B cell (primary cell): ENCODE measurements around the gene CCDC57. TPM values are rescaled to one million over a fixed set of nuclear protein-coding genes. Genes with fewer than 3 reads are reported as not detected.

Experiments
- ATAC-seq: fragments of 200-7000 bp; cut with Tn5 transposase; one replicate; pipeline ENCODE4 v1.10.0; 2021; ENCODE audit warnings: low read depth, mild to moderate bottlenecking, moderate number of reproducible peaks, moderate library complexity
- CTCF ChIA-PET: fragments of 350-600 bp; sonication (Branson Sonifier 250); formaldehyde crosslinking; loops from one replicate; lab custom pipeline; 2021; ENCODE audit warnings: antibody characterized with exemption, inconsistent platforms; lab: Charles Lee
- POLR2A ChIA-PET: fragments of 350-600 bp; sonication (Branson Sonifier 250); formaldehyde crosslinking; loops from one replicate; lab custom pipeline; 2021; ENCODE audit warnings: antibody characterized with exemption; lab: Charles Lee
- DNase-seq: peaks from one replicate; pipeline ENCODE4 v3.0.0; 2013
- H2AFZ ChIP-seq: 2 replicates; pipeline ENCODE4 v1.6.1; 2012; ENCODE audit warnings: mild to moderate bottlenecking, low read depth, low read length; ENCODE audit not compliant: insufficient read depth, poor library complexity, severe bottlenecking
- H3K27ac ChIP-seq, 2 donors: 1 replicate in 1 of 2; 2 replicates in 1 of 2; pipeline ENCODE4 v1.5.1; 2012 to 2013; ENCODE audit warnings: low read length in 2 of 2, mild to moderate bottlenecking in 2 of 2, moderate library complexity in 1 of 2
- H3K27me3 ChIP-seq, 4 experiments: fragments of 200-600 bp in 1 of 4; sonication (generic) in 1 of 4; replicated peaks in 1 of 4; 1 replicate in 2 of 4; 2 replicates in 2 of 4; pipeline versions ENCODE4 v1.6.1 to v1.7.0; 2013 to 2016; ENCODE audit warnings: low read length in 3 of 4, mild to moderate bottlenecking in 2 of 4, mixed read lengths in 1 of 4, moderate library complexity in 1 of 4; ENCODE audit not compliant: insufficient read depth in 4 of 4, control insufficient read depth in 3 of 4; ENCODE audit errors: control extremely low read depth in 1 of 4
- H3K36me3 ChIP-seq, 2 experiments: replicated peaks in 1 of 2; 1 replicate in 1 of 2; 2 replicates in 1 of 2; pipeline versions ENCODE4 v1.6.1 to v1.7.1; 2013; ENCODE audit warnings: low read length in 1 of 2; ENCODE audit not compliant: insufficient read depth in 2 of 2, control insufficient read depth in 1 of 2; ENCODE audit errors: control extremely low read depth in 1 of 2, extremely low read depth in 1 of 2
- H3K4me1 ChIP-seq, 2 donors: fragments of 200-600 bp in 1 of 2; sonication (generic) in 1 of 2; 1 replicate in 1 of 2; 2 replicates in 1 of 2; pipeline versions ENCODE4 v1.5.1 to v1.6.1; 2013 to 2017; ENCODE audit warnings: low read length in 2 of 2; ENCODE audit not compliant: control insufficient read depth in 2 of 2, insufficient read depth in 2 of 2
- H3K4me2 ChIP-seq: replicated peaks from 2 replicates; pipeline ENCODE3; 2012; ENCODE audit warnings: mild to moderate bottlenecking, low read depth, low read length; ENCODE audit not compliant: poor library complexity, severe bottlenecking
- H3K4me3 ChIP-seq, 5 experiments: fragments of 200-600 bp in 1 of 5; sonication (generic) in 1 of 5; 1 replicate in 3 of 5; 2 replicates in 2 of 5; pipeline versions ENCODE4 v1.5.1 to v1.7.0; 2011 to 2016; ENCODE audit warnings: low read length in 4 of 5, mild to moderate bottlenecking in 4 of 5, low read depth in 2 of 5, control low read depth in 1 of 5, moderate library complexity in 1 of 5; ENCODE audit not compliant: insufficient read depth in 1 of 5; ENCODE audit errors: control extremely low read depth in 1 of 5, extremely low read depth in 1 of 5
- H3K79me2 ChIP-seq: fragments of 200-600 bp; sonication (generic); one replicate; pipeline ENCODE4 v1.6.0; 2016; ENCODE audit warnings: low read length; ENCODE audit not compliant: control insufficient read depth, insufficient read depth
- H3K9ac ChIP-seq: fragments of 200-600 bp; sonication (generic); 2 replicates; pipeline ENCODE4 v1.6.1; 2017; ENCODE audit warnings: mild to moderate bottlenecking, low read length, moderate library complexity
- H3K9me3 ChIP-seq, 3 donors: one replicate each; pipeline versions ENCODE4 v1.6.1 to v1.7.1; 2013; ENCODE audit warnings: low read length in 2 of 3; ENCODE audit not compliant: control insufficient read depth in 2 of 3, insufficient read depth in 1 of 3; ENCODE audit errors: control extremely low read depth in 1 of 3
- H4K20me1 ChIP-seq: 2 replicates; pipeline ENCODE4 v1.6.0; 2012; ENCODE audit warnings: mild to moderate bottlenecking, low read length; ENCODE audit not compliant: insufficient read depth, control insufficient read depth, poor library complexity, severe bottlenecking
- H3K27ac Mint-ChIP-seq: one replicate; pipeline ENCODE4 v1.8.0; 2021; ENCODE audit warnings: mixed read lengths
- H3K27me3 Mint-ChIP-seq: one replicate; pipeline ENCODE4 v1.8.0; 2021; ENCODE audit warnings: mixed read lengths
- H3K4me1 Mint-ChIP-seq: one replicate; pipeline ENCODE4 v1.8.0; 2021; ENCODE audit warnings: mixed read lengths
- H3K4me3 Mint-ChIP-seq: one replicate; pipeline ENCODE4 v1.8.0; 2021; ENCODE audit warnings: mixed read lengths
- H3K9me3 Mint-ChIP-seq: one replicate; pipeline ENCODE4 v1.8.0; 2022; ENCODE audit warnings: mixed read lengths; ENCODE audit not compliant: insufficient read depth
- EZH2 ChIP-seq: IDR thresholded peaks from 2 replicates; pipeline ENCODE4 v1.6.1; 2012; ENCODE audit warnings: borderline replicate concordance, low read depth, mild to moderate bottlenecking, moderate library complexity, low read length; ENCODE audit not compliant: insufficient read depth, poor library complexity, severe bottlenecking
- WGBS: methylation state at CpG from one replicate; pipeline ENCODE4 v1.1.5; 2013; ENCODE audit warnings: missing lambda C conversion rate; ENCODE audit not compliant: insufficient coverage; 5-methylcytosine and 5-hydroxymethylcytosine counted together
- intact Hi-C: fragments of 100-400 bp; cut with micrococcal nuclease; formaldehyde crosslinking; loops from one replicate; pipeline ENCODE4 v1.10.0; 2022
- polyA plus RNA-seq: library from polyadenylated mRNA; depleted of rRNA; stranded (reverse); fragments of >200 nt; gene quantifications from 2 replicates; pipeline ENCODE4 v1.2.3, GENCODE V29; 2012
- total RNA-seq, 2 donors: library from RNA; stranded (reverse); fragments of 120-200 nt in 1 of 2; gene quantifications; 1 replicate in 1 of 2; 2 replicates in 1 of 2; pipeline versions ENCODE4 v1.2.3 to v1.2.4, GENCODE V29; 2013 to 2022
- TF ChIP-seq, protein P1 (sequence below): fragments of 200-600 bp; IDR thresholded peaks from one replicate; pipeline ENCODE4 v1.8.0; 2022; ENCODE audit warnings: antibody characterized with exemption, mild to moderate bottlenecking

Gene CCDC57
- total and polyA plus RNA-seq, 2 donors (not counting 1 experiment from before 2014, with no cell fraction given) = 49.7 to 67.2 TPM

DNA sequence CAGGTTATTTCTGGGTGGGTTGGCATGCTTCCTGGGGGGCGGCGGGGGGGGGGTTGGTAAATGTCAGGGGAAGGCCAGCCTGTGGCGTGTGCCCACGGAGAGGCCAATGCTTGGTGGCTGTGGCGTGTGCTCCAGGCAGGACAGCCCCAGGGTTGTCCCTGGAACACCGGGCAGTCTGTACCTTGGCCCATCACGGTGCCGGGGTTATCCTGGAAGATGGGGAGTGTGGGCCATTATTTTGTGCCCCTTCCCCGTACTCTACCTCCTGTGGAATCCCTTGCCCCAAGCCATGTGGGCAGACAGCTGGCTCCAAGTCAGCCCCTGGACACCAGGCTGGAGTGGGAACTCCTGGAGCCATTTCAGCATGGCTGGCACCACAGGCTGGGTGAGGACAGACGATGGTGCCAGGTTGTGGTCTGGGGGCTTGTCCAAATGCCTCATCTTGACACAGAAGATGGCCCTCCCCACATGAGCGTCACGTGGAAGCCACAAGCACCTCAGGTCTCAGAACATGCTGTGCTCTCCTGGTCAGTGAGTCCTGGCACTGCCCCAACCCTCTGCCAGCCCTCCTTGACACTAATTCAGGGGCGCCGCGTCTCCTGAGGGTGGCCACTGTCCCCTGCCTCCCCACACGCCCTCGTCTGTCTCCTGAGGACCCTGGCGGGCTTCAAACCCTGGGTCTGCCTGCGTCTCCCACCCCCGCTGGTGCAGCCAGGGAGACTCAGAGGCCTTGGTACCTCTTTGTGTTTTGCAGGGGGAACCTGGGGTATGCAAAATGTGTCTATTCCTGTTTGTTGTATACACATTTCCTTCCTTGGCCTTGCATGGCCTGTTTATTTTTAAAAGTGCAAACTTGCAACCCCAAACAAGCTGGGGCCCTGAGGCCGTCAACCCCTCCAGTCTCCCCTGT lies 20.5 kb upstream of the CCDC57 start:
- intact Hi-C loops = no loop called here
- POLR2A ChIA-PET = interaction anchor here (0.6 to 1.4 kb wide), 4 partner anchors 27 to 1088 kb away, joined by 3 to 7 read pairs (median 4); no protein-coding TSS in a partner anchor

More for the DNA sequence above, 20.5 kb upstream of the CCDC57 start:
- Histone ChIP-seq H3K4me2 (peak overlapping the region; percentile 46), H4K20me1 (peaks cover 65% of the 10 kb centered on the region), H3K4me1 (peaks cover 26 to 72% of the 10 kb centered on the region in 2 donors), H3K9me3 (no peaks in the 10 kb centered on the region), H3K27ac (peak overlapping the region in 1 of 2 donors; percentile 23), H3K36me3 (peaks cover 0 to 3% of the 10 kb centered on the region in 2 experiments), H3K9ac (no peak overlapping the region), H2AFZ (no peak overlapping the region), H3K27me3 (no peaks in the 10 kb centered on the region), H3K4me3 (no peak overlapping the region), H3K79me2 (no peaks in the 10 kb centered on the region)
- Mint-ChIP-seq H3K27me3 (no peaks in the 10 kb centered on the region), H3K9me3 (no peaks in the 10 kb centered on the region), H3K4me1 (peaks cover 39% of the 10 kb centered on the region), H3K27ac (peak overlapping the region; percentile 74), H3K4me3 (peak overlapping the region; percentile 80)
- CTCF ChIA-PET = interaction anchor here (1.0 to 1.1 kb wide), 2 partner anchors 27 to 68 kb away, joined by 4 read pairs; no protein-coding TSS in a partner anchor
- no peak for ATAC-seq
- DNase-seq = no peak
- TF ChIP-seq, protein P1, sequence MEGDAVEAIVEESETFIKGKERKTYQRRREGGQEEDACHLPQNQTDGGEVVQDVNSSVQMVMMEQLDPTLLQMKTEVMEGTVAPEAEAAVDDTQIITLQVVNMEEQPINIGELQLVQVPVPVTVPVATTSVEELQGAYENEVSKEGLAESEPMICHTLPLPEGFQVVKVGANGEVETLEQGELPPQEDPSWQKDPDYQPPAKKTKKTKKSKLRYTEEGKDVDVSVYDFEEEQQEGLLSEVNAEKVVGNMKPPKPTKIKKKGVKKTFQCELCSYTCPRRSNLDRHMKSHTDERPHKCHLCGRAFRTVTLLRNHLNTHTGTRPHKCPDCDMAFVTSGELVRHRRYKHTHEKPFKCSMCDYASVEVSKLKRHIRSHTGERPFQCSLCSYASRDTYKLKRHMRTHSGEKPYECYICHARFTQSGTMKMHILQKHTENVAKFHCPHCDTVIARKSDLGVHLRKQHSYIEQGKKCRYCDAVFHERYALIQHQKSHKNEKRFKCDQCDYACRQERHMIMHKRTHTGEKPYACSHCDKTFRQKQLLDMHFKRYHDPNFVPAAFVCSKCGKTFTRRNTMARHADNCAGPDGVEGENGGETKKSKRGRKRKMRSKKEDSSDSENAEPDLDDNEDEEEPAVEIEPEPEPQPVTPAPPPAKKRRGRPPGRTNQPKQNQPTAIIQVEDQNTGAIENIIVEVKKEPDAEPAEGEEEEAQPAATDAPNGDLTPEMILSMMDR = no peak
- TF ChIP-seq EZH2 = no peak
- WGBS = 77% methylated on average over 20 of the region's 21 CpGs
